ENCODE results near the gene UPK1B.
A peak's percentile ranks its signal among the peaks of the same experiment; 100 is the strongest.

Gene UPK1B

GRCh38 chr3:119177321-119177720, 3.9 kb downstream of the UPK1B start:
- no peak for DNase-seq

GRCh38 chr3:119181765-119182164, 8.4 kb downstream of the UPK1B start:
- DNase-seq, result no peak

GRCh38 chr3:119184111-119184510, 10.7 kb downstream of the UPK1B start:
- no peak for DNase-seq

- DNase-seq, result no peak
Measured at GRCh38 chr3:119184796-119185570, 11.6 kb downstream of the UPK1B start.

- DNase-seq, result no peak
Measured at GRCh38 chr3:119187266-119187665, 13.9 kb downstream of the UPK1B start.

GRCh38 chr3:119191800-119192199, 18.4 kb downstream of the UPK1B start:
- DNase-seq, result no peak

GRCh38 chr3:119194237-119195150, 21.1 kb downstream of the UPK1B start:
- no peak for DNase-seq

GRCh38 chr3:119195151-119195476, 21.7 kb downstream of the UPK1B start:
- no peak for DNase-seq

GRCh38 chr3:119195911-119196310, 22.5 kb downstream of the UPK1B start:
- DNase-seq, result no peak

- no peak for DNase-seq
Measured at GRCh38 chr3:119205209-119205608, 31.8 kb downstream of the UPK1B start.

- no peak for DNase-seq
Measured at GRCh38 chr3:119205685-119206084, 32.3 kb downstream of the UPK1B start.

- DNase-seq, result no peak
Measured at GRCh38 chr3:119206611-119207511, 33.5 kb downstream of the UPK1B start.

- no peak for DNase-seq
Measured at GRCh38 chr3:119207512-119207875, 34.1 kb downstream of the UPK1B start.

- DNase-seq, result no peak
Measured at GRCh38 chr3:119211193-119211592, 37.8 kb downstream of the UPK1B start.

- DNase-seq, result no peak
Measured at GRCh38 chr3:119211803-119212202, 38.4 kb downstream of the UPK1B start.

- peak; percentile 36 to 38 for DNase-seq
Measured at GRCh38 chr3:119219069-119219468, 45.7 kb downstream of the UPK1B start.

GRCh38 chr3:119220198-119220597, 46.8 kb downstream of the UPK1B start:
- DNase-seq, result no peak

GRCh38 chr3:119220970-119221667, 47.7 kb downstream of the UPK1B start:
- no peak for DNase-seq

- DNase-seq, result no peak
Measured at GRCh38 chr3:119221779-119222320, 48.5 kb downstream of the UPK1B start.

- no peak for DNase-seq
Measured at GRCh38 chr3:119222391-119222790, 49.0 kb downstream of the UPK1B start.

- no peak for DNase-seq
Measured at GRCh38 chr3:119223511-119223910, 50.1 kb downstream of the UPK1B start.

- no peak for DNase-seq
Measured at GRCh38 chr3:119225121-119225520, 51.7 kb downstream of the UPK1B start.
